HG02610 (cell line): ENCODE data around the gene VAT1.
"Not testable (repeated sequence)": the region's sequence is repeated elsewhere in the genome, so short reads cannot be mapped to it uniquely, and the experiment has no call there.

ENCODE experiments used
- ATAC-seq: cut with Tn5 transposase; IDR thresholded peaks from one replicate; pipeline ENCODE4 v1.9.1; 2021; ENCODE audit warnings: mild to moderate bottlenecking, moderate library complexity; ENCODE audit not compliant: unreplicated experiment

VAT1 gene

GRCh38 chr17:43021741-43022512, at the start of gene VAT1:
Gene VAT1 (minus strand): TSS chr17:43022385. CDS start chr17:43022322, 63 bp downstream.
- no peak for ATAC-seq

- ATAC-seq = no peak
Measured at GRCh38 chr17:43070872-43071271, 48.7 kb upstream of the VAT1 start.

- no peak for ATAC-seq
Measured at GRCh38 chr17:43070257-43070656, 48.1 kb upstream of the VAT1 start.

GRCh38 chr17:43069368-43069898, 47.2 kb upstream of the VAT1 start:
- ATAC-seq = no peak

GRCh38 chr17:43068570-43069367, 46.6 kb upstream of the VAT1 start:
- no peak for ATAC-seq

GRCh38 chr17:43062984-43063638, 40.9 kb upstream of the VAT1 start:
- no peak for ATAC-seq

GRCh38 chr17:43056051-43056450, 33.9 kb upstream of the VAT1 start:
- ATAC-seq = no peak

- not testable (repeated sequence) for ATAC-seq
Measured at GRCh38 chr17:43053008-43053407, 30.8 kb upstream of the VAT1 start.

- ATAC-seq = no peak
Measured at GRCh38 chr17:43051969-43052368, 29.8 kb upstream of the VAT1 start.

GRCh38 chr17:43044024-43044423, 21.8 kb upstream of the VAT1 start:
- ATAC-seq = no peak

GRCh38 chr17:43043307-43043706, 21.1 kb upstream of the VAT1 start:
- no peak for ATAC-seq

- ATAC-seq = no peak
Measured at GRCh38 chr17:43042025-43042628, 19.9 kb upstream of the VAT1 start.

- no peak for ATAC-seq
Measured at GRCh38 chr17:43040655-43041054, 18.5 kb upstream of the VAT1 start.

- no peak for ATAC-seq
Measured at GRCh38 chr17:43039646-43040045, 17.5 kb upstream of the VAT1 start.

GRCh38 chr17:43034894-43035293, 12.7 kb upstream of the VAT1 start:
- no peak for ATAC-seq

- ATAC-seq = no peak
Measured at GRCh38 chr17:43033948-43034881, 12.0 kb upstream of the VAT1 start.

- ATAC-seq = no peak
Measured at GRCh38 chr17:43031666-43032065, 9.5 kb upstream of the VAT1 start.

GRCh38 chr17:43030137-43030767, 8.1 kb upstream of the VAT1 start:
- ATAC-seq = no peak

GRCh38 chr17:43028221-43028861, 6.2 kb upstream of the VAT1 start:
- no peak for ATAC-seq
